ENCODE data around the gene IGLON5.

IGLON5 gene

GRCh38 chr19:51366389-51367254 is 55.2 kb downstream of the IGLON5 start:
- peak; percentile 82 for FAIRE-seq

- FAIRE-seq: no peak
These were observed 55.8 kb downstream of the IGLON5 start for GRCh38 chr19:51367255-51367564.

- peak; percentile 99 for FAIRE-seq
These were observed 56.3 kb downstream of the IGLON5 start for GRCh38 chr19:51367565-51368365.

- FAIRE-seq: no peak
These were observed 57.2 kb downstream of the IGLON5 start, which contains the start of gene CLDND2 for GRCh38 chr19:51368366-51369282. CLDND2 (minus strand) TSS chr19:51369003; CDS start chr19:51368577, 426 bp downstream.

GRCh38 chr19:51370230-51370629 is 58.8 kb downstream of the IGLON5 start:
- FAIRE-seq: no peak

- no peak for FAIRE-seq
These were observed 59.8 kb downstream of the IGLON5 start for GRCh38 chr19:51371186-51371690.

- no peak for FAIRE-seq
These were observed 60.7 kb downstream of the IGLON5 start for GRCh38 chr19:51372021-51372648.

GRCh38 chr19:51372649-51373504 is 61.4 kb downstream of the IGLON5 start, which contains the start of gene NKG7:
NKG7 (minus strand) TSS chr19:51372654; CDS start chr19:51372535, 119 bp downstream.
- no peak for FAIRE-seq

GRCh38 chr19:51375504-51376221 is 64.2 kb downstream of the IGLON5 start:
- FAIRE-seq: no peak

- FAIRE-seq: no peak
These were observed 66.0 kb downstream of the IGLON5 start for GRCh38 chr19:51377422-51377821.

- no peak for FAIRE-seq
These were observed 68.9 kb downstream of the IGLON5 start for GRCh38 chr19:51380379-51380778.
